Measurements from ENCODE around the gene BCKDHB.

Gene BCKDHB

DNA sequence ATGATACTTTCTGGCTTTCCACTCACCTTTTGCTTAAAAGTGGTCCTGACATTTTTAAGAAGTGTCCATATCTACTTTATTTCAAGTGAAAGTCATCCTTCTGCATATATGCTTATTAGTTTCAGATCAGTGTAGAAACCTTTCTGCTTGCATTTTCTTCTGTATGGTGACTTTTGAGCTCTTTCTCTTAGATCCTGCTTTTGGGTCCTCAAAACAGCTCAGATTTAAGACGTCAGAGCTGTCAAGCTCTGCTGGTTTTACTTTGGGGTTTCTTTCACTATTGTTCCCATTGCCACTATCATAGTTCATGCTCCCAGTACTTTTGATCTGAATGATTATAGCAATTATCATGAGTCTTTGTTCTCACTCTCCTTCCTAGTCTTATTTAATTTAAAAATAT is 41.7 kb downstream of the BCKDHB start:
- no peak overlapping the region for H3K4me3 ChIP-seq (ENCODE audit: low read depth, low read length)
- TF ChIP-seq, protein P1, sequence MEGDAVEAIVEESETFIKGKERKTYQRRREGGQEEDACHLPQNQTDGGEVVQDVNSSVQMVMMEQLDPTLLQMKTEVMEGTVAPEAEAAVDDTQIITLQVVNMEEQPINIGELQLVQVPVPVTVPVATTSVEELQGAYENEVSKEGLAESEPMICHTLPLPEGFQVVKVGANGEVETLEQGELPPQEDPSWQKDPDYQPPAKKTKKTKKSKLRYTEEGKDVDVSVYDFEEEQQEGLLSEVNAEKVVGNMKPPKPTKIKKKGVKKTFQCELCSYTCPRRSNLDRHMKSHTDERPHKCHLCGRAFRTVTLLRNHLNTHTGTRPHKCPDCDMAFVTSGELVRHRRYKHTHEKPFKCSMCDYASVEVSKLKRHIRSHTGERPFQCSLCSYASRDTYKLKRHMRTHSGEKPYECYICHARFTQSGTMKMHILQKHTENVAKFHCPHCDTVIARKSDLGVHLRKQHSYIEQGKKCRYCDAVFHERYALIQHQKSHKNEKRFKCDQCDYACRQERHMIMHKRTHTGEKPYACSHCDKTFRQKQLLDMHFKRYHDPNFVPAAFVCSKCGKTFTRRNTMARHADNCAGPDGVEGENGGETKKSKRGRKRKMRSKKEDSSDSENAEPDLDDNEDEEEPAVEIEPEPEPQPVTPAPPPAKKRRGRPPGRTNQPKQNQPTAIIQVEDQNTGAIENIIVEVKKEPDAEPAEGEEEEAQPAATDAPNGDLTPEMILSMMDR (IDR thresholded peaks at IDR 0.05; ENCODE audit: borderline replicate concordance, insufficient read depth, low read depth, low read length), result no peak

DNA sequence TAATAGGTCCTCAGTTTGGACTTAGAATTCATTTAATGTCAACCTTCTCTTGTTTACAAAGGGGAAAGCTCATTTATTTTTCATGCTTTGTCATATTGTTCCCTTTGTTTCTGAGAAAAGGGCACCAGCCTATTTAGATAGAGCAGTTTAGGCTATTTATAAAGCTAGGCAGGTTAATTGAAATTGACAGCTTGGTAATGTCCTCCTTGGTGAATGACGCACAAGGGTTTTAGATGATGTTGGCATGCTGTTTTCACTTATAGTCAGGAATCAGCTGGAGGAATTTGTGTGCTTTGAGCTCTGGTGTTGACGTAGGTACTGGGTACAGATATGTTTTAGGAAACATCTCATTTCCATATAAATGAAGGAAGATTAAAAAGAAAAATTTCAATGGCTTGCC is 45.2 kb downstream of the BCKDHB start:
- TF ChIP-seq, protein P1 (IDR thresholded peaks at IDR 0.05; ENCODE audit: borderline replicate concordance, insufficient read depth, low read depth, low read length), result no peak
- no peak overlapping the region for H3K4me3 ChIP-seq (ENCODE audit: low read depth, low read length)

DNA sequence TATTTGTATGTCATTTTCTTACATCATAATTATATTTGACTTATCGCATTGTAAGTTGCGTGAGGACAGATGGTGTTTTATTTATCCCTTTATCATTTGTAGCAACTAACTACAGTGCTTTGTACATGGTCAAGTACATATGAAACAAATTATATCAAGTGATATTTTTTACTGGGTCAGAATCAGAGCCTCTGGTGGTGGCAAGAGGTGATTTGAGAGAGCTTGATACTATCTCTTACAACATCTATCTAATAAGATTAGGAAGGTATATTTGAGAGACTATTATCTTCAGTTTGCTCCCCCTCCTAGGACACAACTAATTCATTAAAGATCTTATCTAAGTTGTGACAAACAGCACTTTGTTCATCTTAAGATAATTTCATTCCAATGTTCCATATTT is 47.7 kb downstream of the BCKDHB start:
- TF ChIP-seq, protein P1 (IDR thresholded peaks at IDR 0.05; ENCODE audit: borderline replicate concordance, insufficient read depth, low read depth, low read length), result no peak

DNA sequence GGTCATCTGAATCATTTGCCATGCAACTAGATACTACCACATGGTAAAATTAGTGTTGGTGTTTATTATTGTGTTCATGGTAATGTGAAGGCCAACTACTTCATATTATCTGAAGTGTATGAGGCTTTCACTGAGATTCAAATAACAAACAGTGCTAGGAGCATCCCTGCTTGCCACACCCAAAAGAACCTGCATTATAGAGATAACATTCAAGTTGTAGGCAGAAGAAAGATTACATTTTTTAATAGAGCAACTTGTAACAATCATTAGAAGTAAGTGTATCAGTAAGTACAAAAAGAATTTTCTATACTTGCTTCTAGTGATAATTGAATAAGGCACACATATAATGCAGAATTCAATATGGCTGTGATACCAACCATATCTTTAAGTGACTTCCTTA is 49.8 kb downstream of the BCKDHB start:
- no peak overlapping the region for H3K4me3 ChIP-seq (ENCODE audit: low read depth, low read length)
- TF ChIP-seq, protein P1 (IDR thresholded peaks at IDR 0.05; ENCODE audit: borderline replicate concordance, insufficient read depth, low read depth, low read length), result no peak

More for the DNA sequence above, 47.7 kb downstream of the BCKDHB start:
- H3K4me3 ChIP-seq (ENCODE audit: low read depth, low read length), result no peak overlapping the region

DNA sequence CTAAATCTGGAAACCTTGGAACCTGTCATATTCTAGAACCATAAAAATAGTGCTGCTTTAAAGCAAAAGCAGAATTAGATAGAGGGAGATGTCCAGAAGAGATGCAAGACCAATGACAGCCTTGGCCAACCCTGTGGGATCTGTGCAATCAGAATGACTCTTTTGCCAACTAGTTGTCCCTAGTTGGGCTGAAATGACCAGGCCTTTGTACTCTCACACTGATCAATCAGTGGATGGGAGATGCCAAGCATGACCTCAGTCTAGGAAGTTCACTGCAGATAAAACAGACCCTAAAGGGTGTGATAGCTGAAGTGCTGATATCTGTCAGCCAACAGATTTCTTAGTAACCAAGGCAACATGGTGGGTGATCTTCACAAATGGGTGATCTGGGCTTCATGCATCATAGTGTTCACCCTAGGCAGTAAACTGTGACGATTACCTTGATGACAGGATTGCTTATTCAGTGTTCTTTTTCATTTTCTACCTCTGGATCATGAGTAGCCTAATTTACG is 52.1 kb downstream of the BCKDHB start:
- TF ChIP-seq, protein P1 (IDR thresholded peaks at IDR 0.05; ENCODE audit: borderline replicate concordance, insufficient read depth, low read depth, low read length), result no peak

DNA sequence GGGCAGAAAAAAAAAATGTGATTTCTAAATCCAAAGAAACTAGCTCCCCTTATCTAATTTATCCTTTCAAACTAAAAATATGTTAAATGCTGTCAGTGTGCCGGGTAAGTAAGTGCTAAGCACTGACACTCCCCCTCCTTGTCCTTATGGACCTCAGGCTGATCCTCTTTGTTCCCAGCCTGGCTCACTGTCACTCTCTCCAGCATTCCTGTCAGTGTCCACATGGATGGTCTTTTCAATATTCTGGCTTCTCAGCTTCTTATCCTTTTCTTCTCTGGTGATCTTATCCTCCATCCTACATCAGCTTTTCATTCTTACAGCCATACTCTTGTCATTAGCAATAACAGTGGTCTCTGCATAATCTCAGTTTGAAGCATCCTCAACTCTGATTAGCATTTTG is 55.0 kb downstream of the BCKDHB start:
- no peak overlapping the region for H3K4me3 ChIP-seq (ENCODE audit: low read depth, low read length)
- TF ChIP-seq, protein P1 (IDR thresholded peaks at IDR 0.05; ENCODE audit: borderline replicate concordance, insufficient read depth, low read depth, low read length), result no peak

More for the DNA sequence above, 52.1 kb downstream of the BCKDHB start:
- H3K4me3 ChIP-seq (ENCODE audit: low read depth, low read length), result no peak overlapping the region

DNA sequence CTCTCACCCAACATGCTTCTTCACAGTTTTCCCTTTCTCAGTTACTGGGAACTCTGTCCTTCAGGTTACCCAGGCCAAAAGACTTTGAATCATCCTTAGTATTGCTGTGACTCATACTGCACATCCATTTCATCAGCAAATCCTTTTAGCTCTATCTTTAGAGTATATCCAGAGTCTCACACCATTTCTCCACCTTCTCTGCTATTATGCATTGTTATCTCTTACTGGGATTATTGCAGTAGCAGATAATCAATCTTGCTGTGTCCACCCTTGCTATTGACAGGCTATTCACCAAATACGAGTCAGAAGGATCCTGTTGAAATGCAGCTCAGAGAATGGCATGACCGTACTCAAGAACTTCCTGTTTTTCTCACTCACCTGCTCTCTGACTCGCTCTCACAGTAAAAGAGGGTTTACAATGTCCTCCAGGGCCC is 57.3 kb downstream of the BCKDHB start:
- H3K4me3 ChIP-seq (ENCODE audit: low read depth, low read length), result no peak overlapping the region
- TF ChIP-seq, protein P1 (IDR thresholded peaks at IDR 0.05; ENCODE audit: borderline replicate concordance, insufficient read depth, low read depth, low read length), result no peak

All from GM12875 (cell line).